SU-DHL-6 (cell line): ENCODE data around the gene CHMP1A.
"Not testable (repeated sequence)": the region's sequence is repeated elsewhere in the genome, so short reads cannot be mapped to it uniquely, and the experiment has no call there.

ENCODE experiments used
- H2AFZ ChIP-seq: fragments of 200-600 bp; sonication (generic); 2 replicates; pipeline ENCODE4 v1.6.1; 2014; ENCODE audit warnings: low read depth, mild to moderate bottlenecking, moderate library complexity, mixed read lengths, antibody characterized with exemption, low read length; ENCODE audit not compliant: severe bottlenecking
- H3F3A ChIP-seq: fragments of 200-600 bp; shearing (Covaris generic); 2 replicates; pipeline ENCODE4 v1.6.0; 2016; ENCODE audit warnings: antibody characterized with exemption, mild to moderate bottlenecking; ENCODE audit not compliant: insufficient read depth
- H3K27ac ChIP-seq: fragments of 200-600 bp; sonication (generic); 2 replicates; pipeline ENCODE4 v1.5.1; 2016; ENCODE audit warnings: low read depth, mild to moderate bottlenecking, low read length, moderate library complexity, mixed read lengths
- H3K27me3 ChIP-seq: fragments of 200-600 bp; sonication (generic), shearing (Covaris generic); 2 replicates; pipeline ENCODE4 v1.6.0; 2014; ENCODE audit warnings: mild to moderate bottlenecking, low read length
- H3K36me3 ChIP-seq: fragments of 200-600 bp; sonication (generic); 2 replicates; pipeline ENCODE4 v1.6.1; 2014; ENCODE audit warnings: mild to moderate bottlenecking, low read length, mixed read lengths
- H3K4me2 ChIP-seq: fragments of 300-600, 200-600 bp; shearing (Covaris generic), sonication (generic); 2 replicates; pipeline ENCODE4 v1.6.0; 2014; ENCODE audit warnings: low read length, low read depth, mild to moderate bottlenecking; ENCODE audit not compliant: poor library complexity, severe bottlenecking
- H3K4me3 ChIP-seq: fragments of 200-600 bp; sonication (generic); 2 replicates; pipeline ENCODE4 v1.5.1; 2014; ENCODE audit warnings: antibody characterized with exemption, low read length, mild to moderate bottlenecking, mixed read lengths; ENCODE audit not compliant: insufficient read depth, poor library complexity, severe bottlenecking
- H3K79me2 ChIP-seq: fragments of 200-600 bp; sonication (generic); 2 replicates; pipeline ENCODE4 v1.6.1; 2014; ENCODE audit warnings: mild to moderate bottlenecking, low read length, moderate library complexity; ENCODE audit not compliant: insufficient read depth
- H3K9ac ChIP-seq: fragments of 200-600 bp; sonication (generic); 2 replicates; pipeline ENCODE4 v1.7.0; 2014; ENCODE audit warnings: mild to moderate bottlenecking, low read length
- H3K9me2 ChIP-seq: fragments of 200-600 bp; sonication (generic); replicated peaks from 2 replicates; pipeline ENCODE4 v1.6.1; 2014; ENCODE audit warnings: low read length; ENCODE audit not compliant: insufficient read depth
- H3K9me3 ChIP-seq: fragments of 200-600 bp; sonication (generic); 2 replicates; pipeline ENCODE4 v1.6.1; 2014; ENCODE audit warnings: low read length, mixed read lengths; ENCODE audit not compliant: insufficient read depth
- H4K20me1 ChIP-seq: fragments of 200-600 bp; sonication (generic); 2 replicates; pipeline ENCODE4 v1.6.1; 2014; ENCODE audit warnings: low read depth, mild to moderate bottlenecking, antibody characterized with exemption, low read length, moderate library complexity, mixed read lengths
- CTCF ChIP-seq: fragments of 200-600 bp; sonication (generic); IDR thresholded peaks from one replicate; pipeline ENCODE4 v1.5.1; 2017; ENCODE audit warnings: antibody characterized with exemption, mild to moderate bottlenecking, low read length, moderate library complexity; ENCODE audit not compliant: insufficient read depth, poor library complexity, severe bottlenecking
- EZH2phosphoT487 ChIP-seq: fragments of 200-600 bp; sonication (generic), shearing (Covaris generic); conservative IDR thresholded peaks from 2 replicates; pipeline ENCODE4 v1.6.1; 2018; ENCODE audit warnings: mild to moderate bottlenecking, antibody characterized with exemption, low read length, moderate library complexity, mixed read lengths

Gene CHMP1A

GRCh38 chr16:89693289-89693731 is 35.8 kb upstream of the CHMP1A start:
- H4K20me1 ChIP-seq = no peaks in the 10 kb centered on the region
- H3K4me2 ChIP-seq = no peak overlapping the region
- H3K4me3 ChIP-seq = no peak overlapping the region
- H3K36me3 ChIP-seq = no peaks in the 10 kb centered on the region
- H3K27ac ChIP-seq = no peak overlapping the region
- no peak for TF ChIP-seq EZH2phosphoT487
- TF ChIP-seq CTCF = no peak
- no peak overlapping the region for H3K9ac ChIP-seq
- H3K27me3 ChIP-seq = no peaks in the 10 kb centered on the region
- no peak overlapping the region for H2AFZ ChIP-seq
- no peaks in the 10 kb centered on the region for H3K9me3 ChIP-seq
- H3F3A ChIP-seq = no peaks in the 10 kb centered on the region
- H3K9me2 ChIP-seq = no peaks in the 10 kb centered on the region
- no peaks in the 10 kb centered on the region for H3K79me2 ChIP-seq

DNA sequence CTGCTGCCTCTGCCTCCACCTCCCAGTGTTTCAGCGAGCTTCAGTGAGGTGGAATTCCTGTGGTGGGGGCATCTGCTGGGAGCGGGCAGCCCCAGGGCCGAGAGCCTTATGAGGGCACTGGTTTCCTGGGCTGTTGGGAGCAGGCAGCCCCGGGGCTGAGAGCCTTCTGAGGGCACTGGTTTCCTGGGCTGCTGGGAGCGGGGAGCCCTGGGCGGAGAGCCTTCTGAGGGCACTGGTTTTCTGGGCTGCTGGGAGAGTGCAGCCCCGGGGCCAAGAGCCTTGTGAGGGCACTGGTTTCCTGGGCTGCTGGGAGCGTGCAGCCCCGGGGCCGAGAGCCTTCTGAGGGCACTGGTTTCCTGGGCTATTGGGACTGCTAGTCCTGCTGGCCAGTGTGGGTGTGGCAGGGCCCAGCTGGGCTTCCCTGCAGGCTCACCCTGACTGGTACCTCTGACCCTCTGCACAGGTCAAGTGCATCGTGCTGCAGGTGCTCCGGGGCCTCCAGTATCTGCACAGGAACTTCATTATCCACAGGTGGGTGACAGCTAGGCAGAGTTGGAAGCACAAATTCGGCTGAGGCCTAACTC is 34.6 kb upstream of the CHMP1A start:
- no peak for TF ChIP-seq EZH2phosphoT487
- no peaks in the 10 kb centered on the region for H4K20me1 ChIP-seq
- H3F3A ChIP-seq = peaks cover 4% of the 10 kb centered on the region; the same call in 1 of the 2 replicates
- no peak overlapping the region for H3K9ac ChIP-seq
- no peaks in the 10 kb centered on the region for H3K27me3 ChIP-seq
- no peak overlapping the region for H3K4me3 ChIP-seq
- H3K9me3 ChIP-seq = no peaks in the 10 kb centered on the region
- no peak overlapping the region for H2AFZ ChIP-seq
- no peaks in the 10 kb centered on the region for H3K9me2 ChIP-seq
- no peak overlapping the region for H3K4me2 ChIP-seq
- no peak overlapping the region for H3K27ac ChIP-seq
- peaks cover 8% of the 10 kb centered on the region for H3K79me2 ChIP-seq
- no peaks in the 10 kb centered on the region for H3K36me3 ChIP-seq

GRCh38 chr16:89691231-89691985 is 33.9 kb upstream of the CHMP1A start:
- H3K4me3 ChIP-seq = no peak overlapping the region
- no peak overlapping the region for H3K9ac ChIP-seq
- no peaks in the 10 kb centered on the region for H3K9me3 ChIP-seq
- peaks cover 4% of the 10 kb centered on the region for H3F3A ChIP-seq
- H2AFZ ChIP-seq = no peak overlapping the region
- H3K27ac ChIP-seq = no peak overlapping the region
- H3K27me3 ChIP-seq = no peaks in the 10 kb centered on the region
- H3K79me2 ChIP-seq = peaks cover 8% of the 10 kb centered on the region
- no peaks in the 10 kb centered on the region for H4K20me1 ChIP-seq
- no peaks in the 10 kb centered on the region for H3K36me3 ChIP-seq
- no peak for TF ChIP-seq EZH2phosphoT487
- no peak for TF ChIP-seq CTCF
- H3K9me2 ChIP-seq = no peaks in the 10 kb centered on the region
- H3K4me2 ChIP-seq = no peak overlapping the region

DNA sequence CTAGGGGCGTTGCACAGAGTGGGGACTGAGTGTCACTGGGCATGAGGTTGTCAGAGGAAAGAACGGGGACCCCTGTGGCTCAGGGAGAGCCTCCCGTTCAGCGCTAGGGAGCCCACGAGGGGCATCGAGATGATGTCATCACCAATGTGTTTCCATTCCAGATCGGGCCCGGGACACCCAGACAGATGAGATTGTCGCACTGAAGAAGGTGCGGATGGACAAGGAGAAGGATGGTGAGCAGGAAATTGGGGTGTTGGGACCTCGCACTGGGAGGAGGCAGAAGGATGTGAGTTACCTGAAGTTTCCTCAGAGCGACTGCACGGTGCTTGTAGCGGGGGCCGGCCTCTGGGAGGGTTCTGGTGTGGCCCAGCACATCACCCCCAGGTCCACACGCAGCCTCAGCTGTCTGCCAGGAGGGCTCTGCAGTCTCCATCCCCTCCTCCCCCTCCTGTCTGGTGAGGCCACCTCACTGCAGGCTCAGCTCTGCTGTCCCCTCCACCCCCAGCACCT is 32.9 kb upstream of the CHMP1A start:
- Histone ChIP-seq H3K9ac (no peak overlapping the region), H3K9me2 (no peaks in the 10 kb centered on the region), H3K36me3 (no peaks in the 10 kb centered on the region; the same call in 1 of the 2 replicates), H3K4me3 (no peak overlapping the region), H3K4me2 (no peak overlapping the region), H3K9me3 (no peaks in the 10 kb centered on the region), H3K27ac (no peak overlapping the region), H4K20me1 (no peaks in the 10 kb centered on the region), H3F3A (peaks cover 4% of the 10 kb centered on the region), H2AFZ (no peak overlapping the region), H3K79me2 (peaks cover 8% of the 10 kb centered on the region), H3K27me3 (no peaks in the 10 kb centered on the region)
- TF ChIP-seq EZH2phosphoT487 = no peak
- TF ChIP-seq CTCF = no peak

GRCh38 chr16:89689621-89690020 is 32.1 kb upstream of the CHMP1A start:
- not testable (repeated sequence) for H3K27me3 ChIP-seq, H3K9ac ChIP-seq, H3K4me3 ChIP-seq, H4K20me1 ChIP-seq, H3K79me2 ChIP-seq, H3K27ac ChIP-seq, H2AFZ ChIP-seq, H3F3A ChIP-seq, H3K9me2 ChIP-seq, H3K4me2 ChIP-seq, H3K36me3 ChIP-seq, H3K9me3 ChIP-seq
